Measurements from ENCODE around the gene GOLGA6D.
"Not testable (repeated sequence)": the region's sequence is repeated elsewhere in the genome, so short reads cannot be mapped to it uniquely, and the experiment has no call there.

GOLGA6D gene, protein sequence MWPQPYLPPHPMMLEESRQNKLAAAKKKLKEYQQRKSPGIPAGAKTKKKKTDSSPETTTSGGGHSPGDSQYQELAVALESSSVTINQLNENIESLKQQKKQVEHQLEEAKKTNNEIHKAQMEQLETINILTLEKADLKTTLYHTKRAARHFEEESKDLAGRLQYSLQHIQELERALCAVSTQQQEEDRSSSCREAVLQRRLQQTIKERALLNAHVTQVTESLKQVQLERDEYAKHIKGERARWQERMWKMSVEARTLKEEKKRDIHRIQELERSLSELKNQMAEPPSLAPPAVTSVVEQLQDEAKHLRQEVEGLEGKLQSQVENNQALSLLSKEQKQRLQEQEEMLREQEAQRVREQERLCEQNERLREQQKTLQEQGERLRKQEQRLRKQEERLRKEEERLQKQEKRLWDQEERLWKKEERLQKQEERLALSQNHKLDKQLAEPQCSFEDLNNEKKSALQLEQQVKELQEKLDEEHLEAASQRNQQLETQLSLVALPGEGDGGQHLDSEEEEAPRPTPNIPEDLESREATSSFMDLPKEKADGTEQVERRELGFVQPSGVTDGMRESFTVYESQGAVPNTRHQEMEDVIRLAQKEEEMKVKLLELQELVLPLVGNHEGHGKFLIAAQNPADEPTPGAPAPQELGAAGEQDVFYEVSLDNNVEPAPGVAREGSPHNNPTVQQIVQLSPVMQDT

DNA sequence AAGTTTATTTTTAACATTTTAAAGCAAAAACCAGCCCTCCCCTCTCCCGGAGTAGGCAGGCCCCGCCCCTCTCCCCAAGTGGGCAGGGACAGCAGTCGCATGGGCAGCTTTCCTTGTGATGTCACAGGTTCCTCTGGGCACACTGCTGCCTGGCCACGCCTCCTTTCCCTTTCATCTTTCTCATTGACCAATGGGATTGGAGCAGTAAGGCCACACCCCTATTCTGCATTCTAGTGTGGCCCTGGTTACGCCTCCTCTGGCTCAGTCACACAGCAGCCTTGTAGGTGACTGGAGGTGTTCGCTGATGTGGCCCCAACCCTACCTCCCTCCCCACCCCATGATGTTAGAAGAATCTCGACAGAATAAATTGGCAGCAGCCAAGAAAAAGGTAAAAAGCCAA lies at the start of gene GOLGA6D:
TSS of gene GOLGA6D (plus strand) at position 264 of the 400 bp plus-strand sequence. CDS start at position 305, 41 bp downstream.
- not testable (repeated sequence) for DNase-seq

DNA sequence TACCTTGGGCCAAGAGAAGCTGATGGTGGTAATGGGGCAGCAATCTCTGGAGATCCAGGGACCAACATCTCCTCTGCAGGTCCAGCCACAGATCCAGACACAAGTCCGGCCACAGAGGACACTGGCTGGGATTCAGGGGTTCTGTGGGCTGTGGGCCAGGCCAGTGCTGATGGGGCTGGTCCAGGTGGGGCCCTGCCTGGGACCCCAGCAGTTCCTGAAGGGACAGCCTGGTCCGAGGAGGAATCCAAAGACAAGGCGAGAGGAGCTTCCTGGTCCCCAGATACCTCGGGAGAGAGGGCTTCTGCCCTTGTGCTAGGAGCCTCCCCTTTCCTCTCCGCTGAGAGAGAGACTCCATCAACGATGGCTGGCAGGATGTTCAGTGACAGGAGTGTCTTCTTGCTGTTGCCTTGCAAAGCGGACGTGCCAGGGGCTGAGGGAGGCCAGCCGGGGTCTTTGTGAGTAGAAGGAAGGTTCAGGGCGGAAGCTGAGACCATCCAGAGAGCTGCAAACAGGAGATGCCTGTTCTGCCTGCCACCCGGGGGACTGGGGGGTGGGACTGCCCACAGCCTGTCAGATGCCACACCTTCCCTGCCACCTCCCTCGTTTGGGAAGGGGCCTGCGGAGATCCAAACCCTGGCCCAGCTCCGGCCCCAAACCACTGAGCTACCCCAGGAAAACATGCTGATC lies 49.0 kb upstream of the GOLGA6D start:
- peak; percentile 24 for DNase-seq

DNA sequence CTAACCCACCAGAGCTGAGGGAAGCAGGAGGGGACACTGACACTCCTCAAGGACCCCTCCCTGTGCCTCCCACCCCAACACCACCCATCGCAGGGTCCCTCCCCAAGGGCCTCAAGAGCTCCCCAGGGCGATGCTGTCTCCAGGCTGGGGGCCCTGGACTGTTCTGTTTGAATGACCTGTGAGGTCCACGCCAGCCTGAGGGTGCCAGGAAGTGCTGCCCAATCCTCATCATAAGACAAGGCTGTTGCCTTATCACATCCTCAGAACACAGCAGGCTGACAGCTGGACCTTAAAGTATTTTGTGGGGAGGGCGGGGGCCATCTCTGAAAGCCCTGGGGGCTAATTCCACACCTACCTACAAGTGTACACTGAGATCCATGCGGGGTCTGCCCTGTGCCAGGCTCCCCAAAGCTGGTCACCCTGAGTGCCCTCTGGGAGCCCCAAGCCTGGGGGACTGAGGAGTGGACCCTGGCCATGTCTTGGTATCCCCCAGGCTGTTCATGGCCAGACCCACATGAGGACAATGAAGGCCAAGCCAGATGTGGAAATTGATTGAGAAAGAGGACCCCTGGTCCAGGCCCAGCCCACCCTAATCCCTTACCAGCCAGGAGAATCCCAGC lies 48.3 kb upstream of the GOLGA6D start:
- DNase-seq, result peak; percentile 20

DNA sequence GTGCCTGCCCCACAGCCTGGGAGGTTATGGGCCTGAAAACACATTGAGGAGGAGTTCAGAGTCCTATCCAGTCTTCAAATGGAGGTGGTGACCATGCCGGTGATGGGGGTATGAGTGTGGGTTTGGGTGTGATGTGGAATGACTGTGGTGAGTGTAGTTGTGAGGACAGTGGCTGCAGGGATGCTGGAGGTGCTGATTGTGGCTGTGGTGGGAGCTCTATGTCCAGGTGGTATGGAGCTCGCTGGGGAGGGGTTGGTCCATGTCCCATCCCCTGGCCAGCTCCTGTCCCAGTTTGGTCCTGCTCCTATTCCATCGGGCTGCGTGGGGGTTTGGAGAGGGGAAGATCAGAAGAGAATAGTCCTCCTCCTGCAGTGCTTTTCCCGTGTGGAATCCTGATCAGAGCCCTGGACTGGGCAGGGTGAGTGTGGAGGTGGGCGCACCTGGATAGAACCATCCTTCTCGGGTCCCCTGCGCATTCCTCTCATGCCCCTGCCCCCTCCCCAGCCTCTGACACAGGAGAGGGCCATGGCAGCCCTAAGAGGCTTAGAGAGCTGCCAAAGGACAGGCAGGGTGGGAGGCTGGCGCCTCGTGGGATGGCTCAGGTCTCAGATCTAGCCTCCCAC lies 47.5 kb upstream of the GOLGA6D start:
- peak; percentile 40 for DNase-seq

DNA sequence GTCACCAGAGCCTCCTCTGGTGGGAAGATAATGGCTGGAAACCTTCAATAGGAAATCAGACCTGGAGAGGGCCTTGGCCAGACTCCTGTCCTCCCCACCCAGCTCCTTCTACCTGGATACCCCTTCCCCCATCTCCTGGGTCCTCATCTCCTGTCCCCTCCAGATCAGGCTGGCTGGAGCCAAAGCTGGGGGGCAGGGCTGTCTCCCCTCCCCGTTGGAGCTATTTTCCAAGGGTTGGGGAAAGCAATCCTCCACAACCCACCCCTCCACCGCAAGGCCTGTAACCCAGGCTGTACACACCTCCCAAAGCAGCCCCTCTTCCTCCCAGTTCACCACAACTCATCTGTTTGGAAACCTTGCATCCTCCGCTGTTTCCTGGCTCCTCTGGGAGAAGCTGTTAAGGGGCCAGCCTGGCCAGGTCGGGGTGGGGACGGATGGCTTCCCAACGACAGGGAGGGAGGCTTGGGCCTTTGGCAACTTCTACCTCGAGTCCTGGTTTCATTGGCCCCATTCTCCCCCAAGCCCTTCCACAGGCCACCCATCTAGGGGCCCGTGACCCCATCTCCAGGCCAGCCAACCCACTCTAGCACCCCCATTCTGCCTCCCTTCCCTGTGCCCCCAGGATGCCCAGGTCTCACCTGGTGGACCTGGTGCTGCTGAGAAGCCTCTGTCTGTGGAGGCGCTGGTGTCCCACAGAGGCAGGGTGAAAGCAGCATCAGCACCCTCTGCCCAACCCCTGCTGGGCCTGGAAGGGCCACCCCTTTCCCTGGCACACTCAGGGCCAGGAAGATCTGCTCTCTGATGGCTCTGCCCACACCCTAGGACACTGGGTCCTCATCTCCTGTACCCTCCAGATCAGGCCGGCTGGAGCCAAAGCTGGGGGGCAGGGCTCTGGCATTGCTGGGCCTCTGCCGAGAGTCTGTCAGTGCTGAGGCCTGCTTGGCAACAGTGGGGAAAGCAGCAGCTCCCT lies 46.6 kb upstream of the GOLGA6D start:
- peak; percentile 13 for DNase-seq

DNA sequence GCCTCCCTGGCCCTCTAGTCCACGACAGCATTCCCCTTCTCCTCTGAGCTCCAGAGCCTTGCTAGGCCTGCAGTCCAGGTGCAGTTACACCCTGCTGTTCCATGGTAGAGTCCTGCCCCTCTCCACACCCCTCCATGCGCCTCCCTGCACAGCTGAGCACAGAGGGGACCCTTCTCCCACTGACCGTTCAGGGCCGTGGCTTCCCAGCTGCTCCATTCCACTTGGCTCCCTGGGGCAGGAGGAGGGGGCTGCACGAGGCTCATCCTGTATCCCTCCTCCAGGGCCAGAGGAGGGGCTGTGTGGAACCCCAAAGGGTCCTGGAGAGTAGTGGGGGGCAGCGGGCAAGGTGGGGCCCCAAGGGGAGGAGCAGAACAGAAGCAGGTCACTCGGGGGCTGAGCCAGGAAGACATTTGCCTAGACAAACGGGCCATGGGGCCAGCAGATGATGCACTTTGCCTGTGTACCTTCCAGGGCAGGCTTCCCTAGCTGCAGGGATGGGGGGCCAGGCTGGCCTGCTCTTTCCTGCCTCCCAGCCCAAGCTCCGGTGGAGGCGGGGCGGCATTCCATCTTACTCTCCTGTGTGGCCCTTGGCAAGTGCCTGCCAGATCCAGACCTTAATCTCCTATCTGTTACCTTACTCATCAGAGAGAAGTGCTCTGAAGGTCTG lies 45.2 kb upstream of the GOLGA6D start:
- peak; percentile 25 for DNase-seq

DNA sequence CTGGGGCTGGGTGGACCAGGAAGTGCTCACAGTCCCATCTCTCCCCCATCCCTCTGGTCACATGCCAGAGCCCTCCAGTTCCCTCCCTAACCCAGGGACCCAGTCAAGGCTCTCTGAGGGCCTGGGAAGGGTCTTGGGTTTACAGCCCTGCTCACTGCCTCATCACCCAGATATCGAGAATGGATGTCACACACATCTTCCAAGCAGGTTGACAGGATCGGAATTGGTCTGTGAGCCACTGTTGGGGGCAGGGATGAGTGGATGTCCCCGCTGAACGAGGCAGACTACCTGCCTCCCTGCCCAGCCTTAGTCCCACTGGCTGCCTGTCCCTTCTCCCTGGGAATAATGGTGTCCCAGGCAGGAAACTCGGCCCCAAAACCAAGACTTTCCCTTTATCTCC lies 44.5 kb upstream of the GOLGA6D start:
- no peak for DNase-seq

DNA sequence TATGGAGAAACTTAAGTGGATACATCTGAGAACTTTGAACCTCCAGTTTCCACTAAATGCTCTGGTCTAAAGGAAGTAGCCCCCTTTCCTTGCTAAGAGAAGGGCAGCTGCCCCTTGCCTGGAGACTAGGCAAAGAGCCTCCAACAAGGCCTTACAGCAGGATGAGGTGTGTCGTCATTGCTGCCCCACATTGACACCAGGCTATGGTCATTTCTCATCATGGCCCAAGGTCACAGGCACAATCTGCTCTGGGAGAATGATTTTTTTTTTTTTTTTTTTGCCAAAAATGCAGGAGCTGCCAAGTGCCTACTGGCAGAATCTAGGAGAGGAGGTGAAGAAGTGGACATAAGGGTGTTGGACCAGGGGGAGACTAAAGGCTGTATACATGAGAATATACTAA lies 36.9 kb upstream of the GOLGA6D start:
- not testable (repeated sequence) for DNase-seq

DNA sequence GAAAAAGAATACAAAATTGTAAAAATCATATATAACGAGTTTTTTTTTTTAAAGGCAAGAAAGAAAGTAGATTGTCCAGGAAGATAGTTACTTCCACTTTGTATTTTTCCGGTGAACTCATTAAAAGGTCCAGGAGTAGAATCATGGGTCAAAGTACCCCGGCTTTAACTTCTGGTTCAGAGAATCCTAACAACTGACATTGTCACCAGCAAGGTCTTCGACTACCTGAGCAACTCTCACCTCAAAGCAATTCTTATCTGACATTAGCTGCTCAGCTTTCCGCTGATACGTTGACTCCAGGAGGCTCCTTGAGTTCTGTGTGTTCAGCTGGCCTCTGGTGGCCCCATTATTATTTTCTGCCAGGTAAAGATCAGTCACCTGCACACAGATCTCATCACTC lies 33.6 kb upstream of the GOLGA6D start:
- not testable (repeated sequence) for DNase-seq

DNA sequence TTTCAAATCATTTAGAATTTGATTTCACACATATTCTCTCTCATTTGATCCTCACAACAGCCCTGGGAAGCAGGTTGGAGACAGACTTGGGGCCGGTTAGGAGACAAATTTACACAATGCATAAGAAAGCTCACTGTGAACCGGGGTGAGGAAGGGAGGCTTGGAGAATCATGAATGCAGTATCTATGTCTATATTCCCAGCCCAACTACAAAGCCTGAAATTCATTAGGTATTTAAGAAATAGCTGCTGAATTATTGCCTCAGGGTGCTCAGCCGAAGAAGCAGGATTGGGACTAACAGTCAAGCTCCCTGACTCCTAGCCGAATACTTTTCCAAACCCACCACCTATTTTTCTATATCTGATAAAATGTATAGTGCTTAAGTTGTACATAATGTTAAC lies 32.9 kb upstream of the GOLGA6D start:
- no peak for DNase-seq

DNA sequence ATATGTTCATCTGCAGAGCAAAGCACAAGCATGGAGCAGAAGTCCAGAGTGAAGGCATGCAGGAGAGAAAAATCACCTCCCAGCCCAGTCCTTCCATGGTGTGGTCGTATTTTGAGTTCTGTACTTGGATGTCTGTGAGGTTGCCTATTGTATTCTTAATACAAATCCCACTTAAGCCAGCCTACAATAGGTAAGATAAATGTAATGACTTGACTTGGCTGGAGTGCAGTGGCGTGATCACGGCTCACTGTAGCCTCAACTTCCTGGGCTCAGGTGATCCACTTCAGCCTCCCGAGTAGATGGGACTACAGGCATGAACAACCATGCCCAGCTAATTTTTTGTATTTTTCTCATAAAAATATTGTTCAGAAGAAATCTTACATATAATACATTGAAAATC lies 31.3 kb upstream of the GOLGA6D start:
- DNase-seq, result not testable (repeated sequence)

DNA sequence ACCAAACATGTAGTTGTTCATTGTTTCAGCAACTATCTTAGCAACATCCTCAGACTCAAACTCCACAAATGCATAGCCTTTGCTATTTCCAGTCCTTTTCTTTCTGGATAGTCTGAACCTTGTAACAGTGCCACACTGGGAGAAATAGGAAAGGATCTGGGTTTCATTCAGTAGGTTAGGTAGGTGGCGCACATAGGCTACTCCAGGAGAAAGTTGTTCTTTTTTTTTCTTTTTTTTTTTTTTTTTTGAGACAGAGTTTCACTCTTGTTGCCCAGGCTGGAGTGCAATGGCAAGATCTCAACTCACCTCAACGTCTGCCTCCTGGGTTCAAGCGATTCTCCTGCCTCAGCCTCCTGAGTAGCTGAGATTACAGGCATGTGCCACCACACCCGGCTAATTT lies 30.4 kb upstream of the GOLGA6D start:
- DNase-seq, result not testable (repeated sequence)

DNA sequence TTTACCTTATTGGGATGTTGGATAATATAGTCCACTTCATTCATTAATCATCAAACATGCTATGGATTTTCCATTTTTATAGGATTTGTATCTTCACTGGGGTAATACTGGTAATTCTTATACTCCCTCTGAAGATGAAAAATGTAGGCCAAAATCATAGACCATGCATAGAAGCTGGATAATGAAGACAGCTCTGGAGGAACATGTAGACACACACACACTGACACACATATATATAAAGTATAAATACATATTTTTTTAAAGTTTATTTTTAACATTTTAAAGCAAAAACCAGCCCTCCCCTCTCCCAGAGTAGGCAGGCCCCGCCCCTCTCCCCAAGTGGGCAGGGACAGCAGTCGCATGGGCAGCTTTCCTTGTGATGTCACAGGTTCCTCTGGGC lies 24.6 kb upstream of the GOLGA6D start, which contains the start of gene GOLGA6C:
TSS of gene GOLGA6C (plus strand) at position 301 of the 400 bp plus-strand sequence. CDS start 265 bp downstream, outside the sequence.
- not testable (repeated sequence) for DNase-seq

DNA sequence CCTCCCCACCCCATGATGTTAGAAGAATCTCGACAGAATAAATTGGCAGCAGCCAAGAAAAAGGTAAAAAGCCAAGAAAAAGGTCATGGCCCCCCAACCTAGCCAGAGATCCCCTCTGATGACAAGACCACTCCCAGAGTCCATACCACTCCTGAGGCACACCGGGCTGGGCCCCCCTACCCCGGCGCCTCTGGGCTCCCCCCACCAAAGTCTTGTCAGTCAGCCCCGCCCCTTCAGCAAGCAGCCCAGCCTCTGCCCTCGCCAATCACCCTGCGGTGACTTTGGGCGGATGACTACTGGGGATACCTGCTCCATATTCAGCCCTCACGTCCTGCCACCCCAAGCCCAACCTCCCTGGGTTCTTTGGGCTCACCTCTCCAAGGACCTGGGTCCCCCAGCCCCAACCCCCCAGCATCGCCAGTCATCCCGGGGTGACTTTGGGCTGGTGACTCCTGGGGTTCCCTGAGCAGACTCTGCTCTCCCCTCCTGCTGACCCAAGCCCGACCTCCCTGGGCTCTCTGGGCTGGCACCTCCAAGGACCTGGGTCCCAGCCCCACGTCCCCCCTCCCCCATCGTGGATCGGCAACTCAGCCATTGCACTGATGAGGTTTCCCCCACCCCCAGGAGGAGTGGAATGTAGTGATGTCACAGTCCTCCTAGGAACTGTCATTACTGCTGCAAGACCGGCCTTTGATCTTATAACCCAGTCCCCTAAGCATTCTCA lies 23.9 kb upstream of the GOLGA6D start:
- not testable (repeated sequence) for DNase-seq

DNA sequence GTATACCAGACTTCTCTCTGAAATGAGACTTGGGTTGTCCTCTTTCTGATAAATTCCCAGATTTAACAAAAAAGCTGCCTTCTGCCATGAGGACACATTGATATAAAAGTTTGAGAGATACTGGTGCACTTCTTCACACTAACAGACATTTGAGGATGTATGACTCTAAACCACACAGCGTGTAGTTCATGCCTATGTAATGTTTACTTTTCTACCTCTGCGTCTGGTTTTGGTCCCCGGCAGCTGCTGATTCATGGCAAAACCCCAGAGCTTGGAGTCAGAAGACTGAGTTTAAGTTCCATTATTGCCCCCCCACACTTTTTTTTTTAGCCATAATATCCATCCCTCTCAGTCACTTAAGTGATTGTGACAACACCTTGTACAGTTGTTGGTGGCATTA lies 22.8 kb upstream of the GOLGA6D start:
- not testable (repeated sequence) for DNase-seq

DNA sequence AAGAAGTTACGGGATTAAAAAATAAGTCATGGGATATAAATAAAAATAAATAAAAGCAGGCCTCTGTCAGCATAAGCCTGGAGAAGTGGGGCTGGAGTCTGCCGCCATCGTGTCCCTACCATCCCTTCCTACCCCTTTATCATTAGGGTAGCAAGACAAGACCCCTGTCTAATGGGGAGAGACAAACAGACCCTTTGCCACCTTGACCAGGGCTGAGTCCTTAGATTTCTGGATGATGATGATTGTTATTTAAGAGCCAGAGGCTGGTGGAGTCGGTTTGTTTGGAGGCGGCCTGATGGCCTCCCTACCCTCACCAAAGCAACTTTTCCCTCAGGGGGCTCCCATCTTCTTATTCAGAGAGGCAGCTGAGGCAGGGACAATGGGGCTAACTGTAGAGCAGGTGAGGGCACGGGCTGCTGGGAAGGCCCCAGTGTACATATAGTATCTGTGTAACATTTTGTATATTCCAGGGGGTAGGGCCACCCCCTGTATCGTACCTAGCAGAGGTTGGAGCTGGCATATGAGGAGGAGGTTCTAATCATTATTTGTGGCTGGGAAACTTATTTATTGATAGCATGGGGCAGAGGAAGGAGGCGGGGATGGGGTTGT lies 8.8 kb upstream of the GOLGA6D start:
- not testable (repeated sequence) for DNase-seq

DNA sequence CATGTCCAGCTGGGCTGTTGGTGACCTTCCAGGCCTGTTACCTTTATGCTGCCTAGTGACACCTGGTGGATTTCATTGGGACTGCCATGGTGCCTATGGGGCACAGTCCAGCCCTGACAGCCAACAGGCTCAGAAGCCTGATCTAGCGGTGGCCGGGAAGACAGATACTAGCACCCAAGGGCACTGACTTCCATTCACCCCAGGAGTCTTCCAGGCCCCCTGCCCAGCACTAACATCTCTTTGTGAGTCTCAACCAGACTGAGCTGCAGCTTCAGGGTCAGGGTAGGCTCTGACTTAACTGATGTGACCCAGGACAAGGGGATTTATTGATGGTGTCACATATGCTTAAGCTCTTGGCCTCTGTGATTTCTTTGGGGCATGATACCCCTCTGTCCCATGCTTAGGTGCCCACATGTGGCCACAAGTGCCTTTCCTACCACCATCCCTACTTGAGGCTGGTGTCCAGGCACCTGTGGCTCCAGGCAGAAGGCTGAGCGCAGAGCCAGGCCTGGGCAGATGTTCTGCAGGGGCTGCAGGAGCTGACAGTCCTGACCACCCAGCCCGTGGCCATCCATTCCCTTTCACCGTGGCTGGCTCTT lies 8.0 kb upstream of the GOLGA6D start:
- DNase-seq, result peak; percentile 37

DNA sequence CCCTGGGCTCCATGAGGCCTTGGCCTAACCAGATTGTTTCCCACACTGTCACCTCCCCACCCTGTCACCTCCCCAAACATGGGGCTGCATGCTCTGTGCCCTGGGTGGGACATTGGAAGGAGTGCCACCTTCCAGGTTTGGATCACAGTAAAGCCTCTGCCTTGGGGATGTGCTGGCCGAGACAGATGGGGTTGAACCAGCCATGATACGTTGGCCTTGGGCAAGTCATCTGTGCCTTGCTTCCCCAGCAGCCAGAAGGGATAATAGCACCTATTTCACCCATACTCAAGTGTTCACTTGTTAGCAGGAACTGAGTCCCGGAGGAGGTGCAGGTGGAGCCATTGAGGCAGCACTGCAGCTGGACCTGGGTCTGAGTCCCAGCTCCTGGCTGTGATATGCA lies 7.0 kb upstream of the GOLGA6D start:
- not testable (repeated sequence) for DNase-seq

DNA sequence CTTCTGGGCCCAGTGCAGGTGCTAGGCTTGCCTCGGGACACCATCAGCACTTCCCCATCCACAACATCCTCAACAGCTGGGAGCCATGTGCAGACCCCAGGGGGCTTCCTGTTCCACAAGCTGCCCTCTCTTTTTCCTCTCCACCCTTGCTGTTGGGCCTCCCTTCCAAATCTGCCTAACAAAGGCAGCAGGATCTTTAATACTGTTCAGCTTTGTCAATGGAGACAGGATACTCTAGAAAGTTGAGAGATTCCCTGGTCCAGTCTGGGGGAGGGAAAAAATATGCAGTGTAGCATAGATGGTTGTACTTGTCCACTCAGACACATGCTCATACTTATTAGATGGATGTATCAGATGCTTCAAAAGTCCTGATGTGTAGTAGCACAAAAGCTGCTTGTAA lies 4.1 kb upstream of the GOLGA6D start:
- DNase-seq, result peak; percentile 15

Data from right forelimb (tissue), 1 donor.